ENCODE data around the gene SPTBN4. TPM values are rescaled to one million over a fixed set of nuclear protein-coding genes. Genes with fewer than 3 reads are reported as not detected.

Gene SPTBN4
- total and polyA plus RNA-seq, 2 of the 4 experiments (the other 2 are of a cell fraction): 0.72 to 0.91 TPM

- Histone ChIP-seq H3K27me3 (ENCODE audit: control insufficient read depth, insufficient read depth, low read length) (no peaks in the 10 kb centered on the region), H3K4me3 (ENCODE audit: insufficient read depth, low read depth, low read length) (no peak overlapping the region), H3K4ac (ENCODE audit: low read depth, low read length) (no peak overlapping the region), H3K56ac (ENCODE audit: extremely low read depth, insufficient read depth, low read length) (no peak overlapping the region), H3K18ac (ENCODE audit: low read depth, low read length) (no peak overlapping the region), H4K8ac (ENCODE audit: low read depth in 2 of 2, low read length in 2 of 2) (no peak overlapping the region), H3K27ac (ENCODE audit: insufficient read depth, low read length) (no peak overlapping the region), H3K79me1 (ENCODE audit: low read depth in 1 of 2, low read length in 2 of 2) (0 out of 4 replicates have a peak, but pooled peaks cover 0 to 4% of the 10 kb centered on the region in 2 experiments), H3K23ac (ENCODE audit: low read depth, low read length) (no peak overlapping the region), H3K4me2 (ENCODE audit: low read depth, low read length) (no peak overlapping the region), H2BK120ac (ENCODE audit: low read depth, low read length) (no peak overlapping the region), H3K36me3 (ENCODE audit: control insufficient read depth, insufficient read depth, low read length) (peaks cover 6% of the 10 kb centered on the region; the same call in 1 of the 2 replicates), H2AK9ac (replicated peaks; ENCODE audit: low read depth, low read length, poor library complexity) (no peak overlapping the region), H4K20me1 (ENCODE audit: insufficient read depth, low read length) (no peaks in the 10 kb centered on the region), H3K14ac (replicated peaks; ENCODE audit: low read depth, low read length) (no peak overlapping the region), H3K9ac (ENCODE audit: low read depth, low read length) (no peak overlapping the region), H2AK5ac (ENCODE audit: low read depth, low read length) (no peak overlapping the region), H3K4me1 (ENCODE audit: control insufficient read depth, insufficient read depth, low read length) (no peaks in the 10 kb centered on the region; the same call in 1 of the 2 replicates), H3K9me3 (ENCODE audit: control insufficient read depth, insufficient read depth, low read length) (no peaks in the 10 kb centered on the region), H4K5ac (ENCODE audit: low read depth, low read length) (no peak overlapping the region), H2BK5ac (ENCODE audit: low read depth, low read length, poor library complexity, severe bottlenecking) (no peak overlapping the region), H2BK20ac (ENCODE audit: low read depth, low read length) (no peak overlapping the region), H3K9me1 (ENCODE audit: insufficient read depth, low read length) (peaks cover 3% of the 10 kb centered on the region; the same call in 1 of the 2 replicates), H2AFZ (replicated peaks; ENCODE audit: low read length, poor library complexity) (no peak overlapping the region), H2BK15ac (ENCODE audit: low read depth, low read length) (no peak overlapping the region), H4K91ac (ENCODE audit: insufficient read depth, low read depth, low read length) (no peak overlapping the region)
- dilution Hi-C loops (cut with HindIII; ENCODE audit: low sequenced_read_pairs, unreplicated experiment) (no loop called here), intact Hi-C loops (cut with micrococcal nuclease) (no loop called here), in situ Hi-C loops (cut with MboI; ENCODE audit: low sequenced_read_pairs) (no loop called here)
- no CpG with 5 or more reads among the region's 4 CpGs for WGBS, 2 experiments (ENCODE audit: extremely low coverage in 2 of 2, insufficient read length in 1 of 2)
- CTCF ChIA-PET: no interaction called here
- ATAC-seq (ENCODE audit: low read depth): no peak
- no TSS peak for BruUV-seq (replicated peaks)
- POLR2A ChIA-PET (ENCODE audit: unreplicated experiment): no interaction called here
- no peak for TF ChIP-seq POLR2A (IDR thresholded peaks at IDR 0.05; ENCODE audit: low read depth, low read length)
- TF ChIP-seq CTCF (conservative IDR thresholded peaks at IDR 0.05; ENCODE audit: low read depth, low read length): no peak
- no peak for TF ChIP-seq BHLHE40 (IDR thresholded peaks at IDR 0.05; ENCODE audit: low read depth, low read length)
- no peak for TF ChIP-seq CEBPB (IDR thresholded peaks at IDR 0.05; ENCODE audit: low read depth, low read length)
- no peak for TF ChIP-seq MXI1 (IDR thresholded peaks at IDR 0.05; ENCODE audit: borderline replicate concordance, low read depth, low read length)
- TF ChIP-seq CHD1 (IDR thresholded peaks at IDR 0.05; ENCODE audit: low read depth, low read length): no peak
- no peak for TF ChIP-seq ELK1 (IDR thresholded peaks at IDR 0.05; ENCODE audit: borderline replicate concordance, low read depth, low read length)
- no peak for TF ChIP-seq MAFK (IDR thresholded peaks at IDR 0.05; ENCODE audit: low read depth, low read length)
- no peak for DNase-seq
These were observed 17.3 kb upstream of the SPTBN4 start for GRCh38 chr19:40449506-40449905.
